SK-N-SH (cell line): Measurements from ENCODE around the gene GALNT16. TPM values are rescaled to one million over a fixed set of nuclear protein-coding genes. Genes with fewer than 3 reads are reported as not detected.
A peak's percentile ranks its signal among the peaks of the same experiment; 100 is the strongest.

ENCODE experiments used
- CTCF ChIA-PET: fragments of 300-600, 350-600 bp; formaldehyde crosslinking; extraction: SDS; loops from one replicate; lab custom pipeline; 2021; lab: Yijun Ruan, JAX
- POLR2A ChIA-PET: fragments of 350-600 bp; sonication (Branson Sonifier 250); formaldehyde crosslinking; extraction: SDS; loops from one replicate; lab custom pipeline; 2020; ENCODE audit warnings: antibody characterized with exemption, inconsistent platforms; lab: Yijun Ruan, JAX
- DNase-seq: peaks from one replicate; pipeline ENCODE4 v3.0.0; 2012
- H2AFZ ChIP-seq: fragments of 200-600 bp; sonication (generic); 2 replicates; pipeline ENCODE4 v1.8.1; 2016; ENCODE audit warnings: antibody characterized with exemption, mild to moderate bottlenecking, low read depth
- H3F3A ChIP-seq: fragments of 200-600 bp; sonication (generic); replicated peaks from 2 replicates; pipeline ENCODE3; 2016; ENCODE audit warnings: antibody characterized with exemption, mild to moderate bottlenecking; ENCODE audit not compliant: insufficient read depth
- H3K27ac ChIP-seq, 2 experiments: fragments of 200-500 bp in 1 of 2; fragments of 200-600 bp in 1 of 2; sonication (Bioruptor generic) in 1 of 2; sonication (generic), shearing (Covaris generic) in 1 of 2; 2 replicates each; pipeline versions ENCODE4 v1.5.1 to v1.6.1; 2014 to 2016; ENCODE audit warnings: low read depth in 2 of 2, inconsistent platforms in 1 of 2, low read length in 1 of 2, mild to moderate bottlenecking in 1 of 2, mixed read lengths in 1 of 2
- H3K27me3 ChIP-seq: fragments of 200-600 bp; sonication (generic), shearing (Covaris generic); 2 replicates; pipeline ENCODE4 v1.6.1; 2016; ENCODE audit warnings: mixed run types; ENCODE audit not compliant: insufficient read depth
- H3K36me3 ChIP-seq, 2 experiments: fragments of 200-500 bp in 1 of 2; fragments of 200-600 bp in 1 of 2; sonication (Bioruptor generic) in 1 of 2; sonication (generic) in 1 of 2; replicated peaks in 1 of 2; 2 replicates each; pipeline versions ENCODE3 to v1.5.1; 2014 to 2016; ENCODE audit warnings: low read length in 1 of 2, mild to moderate bottlenecking in 1 of 2; ENCODE audit not compliant: insufficient read depth in 2 of 2, control insufficient read depth in 1 of 2
- H3K4me1 ChIP-seq, 2 experiments: fragments of 200-500 bp in 1 of 2; fragments of 200-600 bp in 1 of 2; sonication (Bioruptor generic) in 1 of 2; sonication (generic), shearing (Covaris generic) in 1 of 2; 2 replicates each; pipeline versions ENCODE4 v1.5.1 to v1.6.1; 2014 to 2016; ENCODE audit warnings: low read depth in 1 of 2, low read length in 1 of 2, mixed run types in 1 of 2; ENCODE audit not compliant: insufficient read depth in 2 of 2, control insufficient read depth in 1 of 2
- H3K4me2 ChIP-seq: fragments of 200-600 bp; sonication (generic), shearing (Covaris generic); 2 replicates; pipeline ENCODE4 v1.6.1; 2017; ENCODE audit warnings: mixed run types
- H3K4me3 ChIP-seq, 2 experiments: fragments of 200-500 bp in 1 of 2; fragments of 200-600 bp in 1 of 2; sonication (Bioruptor generic) in 1 of 2; sonication (generic), shearing (Covaris generic) in 1 of 2; 2 replicates each; pipeline versions ENCODE4 v1.5.1 to v1.8.1; 2014 to 2016; ENCODE audit warnings: low read depth in 2 of 2, inconsistent platforms in 1 of 2, low read length in 1 of 2, mild to moderate bottlenecking in 1 of 2, mixed read lengths in 1 of 2, moderate library complexity in 1 of 2
- H3K79me2 ChIP-seq: fragments of 200-600 bp; sonication (generic); 2 replicates; pipeline ENCODE4 v1.8.1; 2017; ENCODE audit warnings: mild to moderate bottlenecking; ENCODE audit not compliant: insufficient read depth
- H3K9ac ChIP-seq: fragments of 200-600 bp; sonication (generic); 2 replicates; pipeline ENCODE4 v1.6.1; 2017; ENCODE audit warnings: mixed run types
- H3K9me2 ChIP-seq: fragments of 200-600 bp; sonication (generic); 2 replicates; pipeline ENCODE4 v1.6.1; 2017; ENCODE audit warnings: mixed run types
- H3K9me3 ChIP-seq: fragments of 200-600 bp; sonication (generic); 2 replicates; pipeline ENCODE4 v1.6.1; 2017; ENCODE audit warnings: mixed run types, mild to moderate bottlenecking, moderate library complexity
- H4K20me1 ChIP-seq: fragments of 200-600 bp; sonication (generic); 2 replicates; pipeline ENCODE4 v1.6.1; 2017; ENCODE audit warnings: mild to moderate bottlenecking, mixed run types; ENCODE audit not compliant: insufficient read depth
- CTCF ChIP-seq: fragments of 200-600 bp; sonication (generic); IDR thresholded peaks from 2 replicates; pipeline ENCODE4 v1.6.1; 2017; ENCODE audit warnings: antibody characterized with exemption, mild to moderate bottlenecking, moderate library complexity
- ELF1 ChIP-seq: IDR thresholded peaks from 2 replicates; pipeline ENCODE4 v1.4.0; 2012
- FOXJ3 ChIP-seq: sonication (generic); formaldehyde crosslinking; IDR thresholded peaks from 2 replicates; pipeline ENCODE4 v1.5.1; 2020; ENCODE audit warnings: mild to moderate bottlenecking, missing genetic modification reagents
- MXI1 ChIP-seq: IDR thresholded peaks from 2 replicates; pipeline ENCODE4 v1.6.1; 2012; ENCODE audit warnings: mild to moderate bottlenecking, low read depth, low read length, improper control_type of control experiment
- PBX3 ChIP-seq: IDR thresholded peaks from 2 replicates; pipeline ENCODE4; 2012
- REST ChIP-seq: IDR thresholded peaks from 2 replicates; pipeline ENCODE4 v1.6.1; 2012; ENCODE audit warnings: mild to moderate bottlenecking, low read depth, low read length, moderate library complexity
- RFX5 ChIP-seq: IDR thresholded peaks from 2 replicates; pipeline ENCODE4 v1.6.1; 2012; ENCODE audit warnings: mild to moderate bottlenecking, improper control_type of control experiment, low read length
- TAF1 ChIP-seq: IDR thresholded peaks from 2 replicates; pipeline ENCODE4 v1.6.1; 2012; ENCODE audit warnings: low read depth, mild to moderate bottlenecking, low read length, moderate library complexity, borderline replicate concordance
- TCF12 ChIP-seq: IDR thresholded peaks from 2 replicates; pipeline ENCODE4 v1.4.0; 2012
- YY1 ChIP-seq: IDR thresholded peaks from 2 replicates; pipeline ENCODE4 v1.4.0; 2012; ENCODE audit warnings: low read depth, mild to moderate bottlenecking
- WGBS: methylation state at CpG from one replicate; pipeline ENCODE4 v1.1.6; 2017; ENCODE audit warnings: low lambda C conversion rate; 5-methylcytosine and 5-hydroxymethylcytosine counted together
- polyA plus RNA-seq, 3 experiments: library from polyadenylated mRNA; depleted of rRNA; stranded (reverse); fragments of >200 nt; gene quantifications; 2 replicates each; pipeline ENCODE4 v1.2.3, GENCODE V29; 2012

The GALNT16 gene
- polyA plus RNA-seq, 1 of the 3 experiments (the other 2 are of a cell fraction), result 17.0 TPM

GRCh38 chr14:69259168-69259526 lies 811 bp upstream of the GALNT16 start (continued):
- TF ChIP-seq PBX3 (no peak), ELF1 (no peak), YY1 (no peak), TAF1 (no peak), FOXJ3 (no peak), REST (no peak), CTCF (no peak), RFX5 (no peak)

- peak overlapping the region; percentile 30; the same call in 1 of the 2 replicates for H3K9ac ChIP-seq
- 0% methylated on average over 15 of the region's 78 CpGs for WGBS
- H3K27me3 ChIP-seq, result no peaks in the 10 kb centered on the region
- TF ChIP-seq TCF12 (no peak), MXI1 (0 out of 2 replicates have a peak, but pooled peaks have one; percentile 48)
- TF ChIP-seq, all 33 proteins: peak for 1
- peaks cover 12% of the 10 kb centered on the region for H3F3A ChIP-seq
- no peak overlapping the region for H3K27ac ChIP-seq
- H3K36me3 ChIP-seq, result no peaks in the 10 kb centered on the region
- H3K4me2 ChIP-seq, result peak overlapping the region; percentile 96
- peak overlapping the region; percentile 87 for H2AFZ ChIP-seq
- peaks cover 13 to 33% of the 10 kb centered on the region in 2 experiments; a peak in 2 of 4 replicates for H3K4me1 ChIP-seq
- peak; percentile 78 for DNase-seq
- ChIA-PET CTCF (interaction anchor here (0.5 to 5.2 kb wide), 31 partner anchors 10 to 389 kb away, joined by 3 to 44 read pairs (median 5); no protein-coding TSS in a partner anchor), POLR2A (interaction anchor here (0.6 kb wide), 1 partner anchor 133 kb away, joined by 4 read pairs; no protein-coding TSS in a partner anchor)
- no peaks in the 10 kb centered on the region for H3K9me2 ChIP-seq
- H3K79me2 ChIP-seq, result no peaks in the 10 kb centered on the region
- H3K9me3 ChIP-seq, result no peaks in the 10 kb centered on the region
- H3K4me3 ChIP-seq, result peak overlapping the region; percentile 68 to 71
- 0 out of 2 replicates have a peak, but pooled peaks cover 4% of the 10 kb centered on the region for H4K20me1 ChIP-seq
These were observed 367 bp downstream of the GALNT16 start for GRCh38 chr14:69260190-69260860.
